Urinary bladder (tissue), 4 donors: ENCODE measurements around the gene CHST8. TPM values are rescaled to one million over a fixed set of nuclear protein-coding genes. Genes with fewer than 3 reads are reported as not detected.

Experiments used
- DNase-seq: peaks from one replicate; pipeline ENCODE4 v3.0.0-alpha.2; 2015; ENCODE audit errors: extremely low spot score
- H3K27ac ChIP-seq: one replicate; pipeline ENCODE4 v1.5.1; 2013; ENCODE audit warnings: low read depth, mild to moderate bottlenecking, moderate library complexity
- H3K36me3 ChIP-seq: one replicate; pipeline ENCODE4 v1.6.1; 2013; ENCODE audit warnings: mild to moderate bottlenecking, moderate library complexity; ENCODE audit not compliant: insufficient read depth
- H3K4me1 ChIP-seq: one replicate; pipeline ENCODE4 v1.6.1; 2013; ENCODE audit warnings: mild to moderate bottlenecking, moderate library complexity; ENCODE audit not compliant: insufficient read depth
- H3K4me3 ChIP-seq: one replicate; pipeline ENCODE4 v1.5.1; 2013; ENCODE audit warnings: low read depth, low read length
- WGBS: extraction: QIAGEN DNeasy Blood & Tissue Kit; methylation state at CpG from one replicate; pipeline ENCODE4 v1.1.7; 2013; 5-methylcytosine and 5-hydroxymethylcytosine counted together
- polyA plus RNA-seq: library from polyadenylated mRNA; stranded (reverse); fragments of 200-250 nt; gene quantifications from one replicate; pipeline ENCODE4 v1.2.3, GENCODE V29; 2013
- total RNA-seq: library from RNA; depleted of rRNA; stranded (reverse); fragments of >200 nt; gene quantifications from one replicate; pipeline ENCODE4 v1.2.3, GENCODE V29; 2014
- donor health status: healthy with polysubstance abuse.
- donor health status: healthy.

CHST8 gene
- total and polyA plus RNA-seq, 2 donors = 0.69 to 0.73 TPM

- Histone ChIP-seq H3K36me3 (no peaks in the 10 kb centered on the region), H3K27ac (no peak overlapping the region), H3K4me1 (no peaks in the 10 kb centered on the region), H3K4me3 (no peak overlapping the region)
- DNase-seq = no peak
- 74% methylated on average over 18 of the region's 18 CpGs for WGBS
Observed at GRCh38 chr19:33750587-33751435, 129.1 kb downstream of the CHST8 start.

- Histone ChIP-seq H3K4me3 (no peak overlapping the region), H3K36me3 (no peaks in the 10 kb centered on the region), H3K27ac (no peak overlapping the region), H3K4me1 (no peaks in the 10 kb centered on the region)
- no peak for DNase-seq
- WGBS = 77% methylated on average over 5 of the region's 5 CpGs
Observed at GRCh38 chr19:33751436-33751770, 129.7 kb downstream of the CHST8 start.

DNA sequence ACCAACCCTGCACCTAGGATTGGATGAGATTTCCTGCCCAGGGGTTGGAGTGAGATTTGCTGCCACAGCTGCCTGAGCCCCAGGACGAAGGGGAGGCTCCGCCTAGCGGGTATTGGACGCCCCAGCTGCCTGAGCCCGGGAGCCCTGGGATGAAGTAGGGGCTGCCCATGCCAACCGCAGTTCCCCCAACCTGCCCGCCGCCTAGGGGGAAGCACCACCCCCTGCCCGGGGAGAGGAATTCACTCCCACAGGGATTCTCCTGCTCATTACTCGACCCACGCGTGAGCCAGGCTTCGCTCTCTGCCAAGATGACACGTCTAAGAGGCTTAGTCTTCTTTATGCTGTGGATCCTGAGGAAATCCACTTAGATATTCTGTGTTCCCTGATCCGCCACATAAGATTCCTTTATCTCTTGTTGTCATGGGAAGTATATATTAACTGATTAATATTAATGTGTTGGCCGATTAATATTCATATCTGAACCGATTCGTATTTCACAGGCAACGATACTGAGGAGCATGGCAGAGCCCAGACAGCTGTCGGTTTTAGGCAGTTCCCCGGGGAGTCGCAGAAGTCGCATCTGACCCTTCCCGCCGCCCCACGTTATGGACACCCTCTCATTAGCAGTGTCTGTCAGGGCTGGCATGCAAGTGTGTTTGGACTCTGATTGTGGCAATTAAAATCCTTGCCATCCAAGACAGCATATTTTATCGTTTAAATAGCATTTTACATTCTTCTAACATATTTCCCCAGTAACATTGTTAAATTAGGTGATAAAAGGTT is 130.5 kb downstream of the CHST8 start:
- Histone ChIP-seq H3K27ac (no peak overlapping the region), H3K4me3 (no peak overlapping the region), H3K36me3 (no peaks in the 10 kb centered on the region), H3K4me1 (no peaks in the 10 kb centered on the region)
- 60% methylated on average over 27 of the region's 27 CpGs for WGBS
- no peak for DNase-seq

- Histone ChIP-seq H3K27ac (no peak overlapping the region), H3K4me3 (no peak overlapping the region), H3K4me1 (no peaks in the 10 kb centered on the region), H3K36me3 (no peaks in the 10 kb centered on the region)
- 74% methylated on average over 6 of the region's 6 CpGs for WGBS
- no peak for DNase-seq
Observed at GRCh38 chr19:33752945-33753344, 131.2 kb downstream of the CHST8 start.

GRCh38 chr19:33754361-33754760 is 132.6 kb downstream of the CHST8 start:
- H3K36me3 ChIP-seq = no peaks in the 10 kb centered on the region
- WGBS = 77% methylated on average over 7 of the region's 7 CpGs
- H3K4me3 ChIP-seq = no peak overlapping the region
- no peaks in the 10 kb centered on the region for H3K4me1 ChIP-seq
- DNase-seq = no peak
- H3K27ac ChIP-seq = no peak overlapping the region

DNA sequence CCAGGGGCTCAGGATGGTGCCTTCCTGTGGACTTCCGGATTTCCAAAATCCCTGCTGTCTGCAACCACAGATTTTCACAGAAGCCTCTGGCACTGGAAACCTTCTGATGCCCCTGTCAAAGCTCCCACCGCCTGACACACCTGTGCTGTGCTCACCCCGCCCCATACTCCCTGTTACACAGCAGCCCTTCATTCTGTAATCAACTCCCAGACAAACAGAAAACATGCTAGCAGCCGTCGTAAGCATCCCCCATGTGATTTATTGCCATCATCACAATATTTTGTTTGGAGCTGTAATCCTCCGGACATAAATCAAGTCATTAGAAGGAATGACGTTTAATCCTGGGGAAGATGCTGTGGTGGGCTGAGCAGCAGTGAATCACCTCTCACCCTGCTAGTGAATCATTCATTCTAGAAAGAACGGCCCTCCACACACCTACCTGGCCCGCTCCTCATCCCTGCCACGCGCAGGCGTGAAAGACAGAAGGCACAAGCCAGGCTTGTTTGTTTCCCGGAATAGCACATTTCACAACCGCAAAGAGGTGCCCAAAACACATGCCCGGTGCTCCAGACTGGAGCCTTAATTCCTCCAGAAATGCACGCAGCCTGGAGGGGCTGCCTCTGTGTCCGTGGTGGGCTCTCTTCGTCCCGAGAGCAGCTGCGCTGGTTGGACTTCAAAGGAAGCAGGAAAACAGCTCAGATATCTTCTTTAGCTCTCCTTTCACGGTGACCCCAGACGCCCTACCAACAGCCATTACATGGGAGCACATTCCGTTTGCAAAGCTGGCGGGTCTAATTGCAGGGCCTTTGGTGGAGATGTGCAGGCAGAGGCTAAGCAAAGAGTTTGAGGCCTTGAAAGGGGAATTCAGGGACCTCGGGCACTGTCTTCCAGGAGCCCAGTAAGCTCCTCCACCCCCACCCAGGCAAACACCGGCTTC is 133.6 kb downstream of the CHST8 start:
- 39% methylated on average over 26 of the region's 26 CpGs for WGBS
- no peaks in the 10 kb centered on the region for H3K4me1 ChIP-seq
- H3K4me3 ChIP-seq = no peak overlapping the region
- H3K36me3 ChIP-seq = no peaks in the 10 kb centered on the region
- H3K27ac ChIP-seq = no peak overlapping the region
- DNase-seq = no peak

DNA sequence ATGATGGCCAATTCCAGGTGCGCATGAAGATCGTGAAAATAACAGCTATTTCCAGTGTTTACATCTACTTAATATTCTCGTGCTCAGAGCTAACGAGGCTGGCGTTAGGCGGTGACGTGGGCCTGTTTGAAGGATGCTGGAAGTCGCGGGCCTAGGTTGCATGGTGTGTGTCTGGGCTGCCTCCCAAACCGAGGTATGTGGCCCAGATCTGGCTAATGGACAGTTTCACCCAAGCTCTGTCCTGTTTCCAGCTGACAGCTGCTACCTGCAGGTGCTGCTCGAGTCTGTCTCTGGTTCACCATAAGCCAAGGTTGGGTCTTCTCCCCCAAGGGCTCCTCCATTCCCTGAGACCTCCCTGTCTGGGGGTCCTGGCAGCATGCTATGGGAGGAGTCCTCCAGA is 134.4 kb downstream of the CHST8 start:
- Histone ChIP-seq H3K4me3 (no peak overlapping the region), H3K27ac (no peak overlapping the region), H3K4me1 (no peaks in the 10 kb centered on the region), H3K36me3 (no peaks in the 10 kb centered on the region)
- no peak for DNase-seq
- 81% methylated on average over 11 of the region's 11 CpGs for WGBS

- Histone ChIP-seq H3K27ac (no peak overlapping the region), H3K36me3 (no peaks in the 10 kb centered on the region), H3K4me1 (no peaks in the 10 kb centered on the region), H3K4me3 (no peak overlapping the region)
- WGBS = 36% methylated on average over 12 of the region's 12 CpGs
- peak; percentile 23 for DNase-seq
Observed at GRCh38 chr19:33758541-33759013, 136.8 kb downstream of the CHST8 start.

DNA sequence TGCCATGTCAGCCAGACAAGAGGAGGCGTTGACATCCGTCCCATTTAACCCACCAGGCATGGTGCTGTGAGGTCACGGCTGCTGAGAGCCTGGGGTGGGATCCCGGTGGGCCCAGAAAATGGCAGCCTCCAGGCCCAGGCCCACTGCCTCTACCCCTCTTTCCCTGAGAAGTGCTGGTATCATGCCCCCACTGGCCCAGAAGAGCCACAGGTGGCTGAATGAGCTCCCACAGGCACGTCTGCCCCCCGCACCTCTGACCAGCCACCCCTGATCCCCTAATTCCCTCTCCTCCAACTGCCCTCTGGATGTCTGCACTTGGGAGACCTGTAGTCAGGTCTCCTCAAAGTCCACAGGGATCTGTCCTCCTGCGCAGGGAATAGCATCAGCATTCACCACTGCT is 137.6 kb downstream of the CHST8 start:
- no peak for DNase-seq
- Histone ChIP-seq H3K36me3 (no peaks in the 10 kb centered on the region), H3K27ac (no peak overlapping the region), H3K4me3 (no peak overlapping the region), H3K4me1 (no peaks in the 10 kb centered on the region)
- WGBS = 89% methylated on average over 7 of the region's 7 CpGs

- no peaks in the 10 kb centered on the region for H3K36me3 ChIP-seq
- DNase-seq = no peak
- no peak overlapping the region for H3K4me3 ChIP-seq
- H3K4me1 ChIP-seq = no peaks in the 10 kb centered on the region
- no peak overlapping the region for H3K27ac ChIP-seq
- 67% methylated on average over 11 of the region's 11 CpGs for WGBS
Observed at GRCh38 chr19:33763633-33764371, 142.0 kb downstream of the CHST8 start.

DNA sequence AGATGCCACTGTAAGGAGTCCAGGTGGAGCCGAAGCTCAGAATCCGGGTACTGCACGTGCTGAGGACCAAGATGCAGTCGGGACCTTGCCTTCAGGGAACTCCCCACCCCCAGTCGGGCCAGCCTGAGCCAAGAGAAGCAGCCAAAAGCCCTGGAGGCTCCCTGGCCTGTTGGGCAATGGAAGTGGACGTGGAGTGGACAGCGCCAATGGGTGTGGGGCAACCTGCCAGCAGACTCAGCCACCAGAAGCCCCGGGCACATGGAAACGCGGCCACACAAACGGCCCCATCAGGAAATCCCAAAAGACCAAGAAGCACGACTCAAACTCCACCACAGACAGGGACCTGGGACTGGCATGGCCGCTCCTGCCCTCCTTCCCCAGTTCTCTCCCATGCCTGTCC is 144.9 kb downstream of the CHST8 start:
- H3K4me1 ChIP-seq = no peaks in the 10 kb centered on the region

GRCh38 chr19:33767898-33768413 is 146.2 kb downstream of the CHST8 start:
- Histone ChIP-seq H3K4me3 (no peak overlapping the region), H3K27ac (no peak overlapping the region), H3K36me3 (no peaks in the 10 kb centered on the region), H3K4me1 (no peaks in the 10 kb centered on the region)
- WGBS = 42% methylated on average over 9 of the region's 9 CpGs
- no peak for DNase-seq

More for the DNA sequence above, 144.9 kb downstream of the CHST8 start:
- Histone ChIP-seq H3K4me3 (no peak overlapping the region), H3K36me3 (no peaks in the 10 kb centered on the region), H3K27ac (no peak overlapping the region)
- WGBS = 75% methylated on average over 13 of the region's 13 CpGs
- no peak for DNase-seq
